Effector CD8-positive, alpha-beta T cell (primary cell): Measurements from ENCODE around the gene MTCL1.

Source experiments
- DNase-seq: peaks from one replicate; lab custom pipeline; 2025; lab: John Stamatoyannopoulos, UW

MTCL1 gene

DNA sequence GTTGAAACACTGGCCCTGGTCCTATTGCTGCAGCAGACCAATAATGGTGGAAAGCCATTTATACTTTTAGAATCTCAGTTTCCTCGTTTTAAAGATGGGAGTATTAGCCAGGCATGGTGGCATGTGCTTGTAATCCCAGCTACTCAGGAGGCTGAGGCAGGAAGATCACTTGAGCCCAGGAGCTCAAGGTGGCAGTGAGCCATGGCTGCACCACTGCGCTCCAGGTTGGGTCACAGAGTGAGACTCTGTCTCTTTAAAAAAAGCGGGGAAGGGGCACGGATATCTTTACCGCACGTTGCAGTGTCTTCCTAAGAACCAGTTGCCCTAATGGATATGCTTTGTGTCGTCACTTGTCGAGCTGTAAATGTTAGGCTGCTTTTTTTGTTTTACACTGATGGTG lies 8.3 kb downstream of the MTCL1 start:
- no peak for DNase-seq

DNA sequence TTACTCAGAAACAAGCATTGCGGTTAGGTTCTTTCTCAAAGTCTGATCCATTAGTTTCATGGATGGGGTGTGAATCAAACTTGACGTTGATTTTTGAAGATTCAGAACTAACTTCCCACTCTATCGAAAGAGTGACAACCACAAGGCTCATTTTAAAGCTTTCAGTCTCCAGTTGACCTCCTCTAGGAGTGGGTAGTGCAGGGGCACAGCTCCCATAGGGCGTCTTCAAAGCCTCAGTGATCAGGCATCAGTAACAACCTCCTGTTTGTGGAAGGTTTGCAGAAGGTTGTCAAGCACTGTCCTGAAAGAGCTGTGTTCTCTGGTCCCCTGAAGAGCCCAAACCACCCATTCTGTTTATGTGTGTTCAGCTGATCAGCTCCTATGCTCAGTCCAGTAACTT lies 10.2 kb downstream of the MTCL1 start:
- DNase-seq = no peak

DNA sequence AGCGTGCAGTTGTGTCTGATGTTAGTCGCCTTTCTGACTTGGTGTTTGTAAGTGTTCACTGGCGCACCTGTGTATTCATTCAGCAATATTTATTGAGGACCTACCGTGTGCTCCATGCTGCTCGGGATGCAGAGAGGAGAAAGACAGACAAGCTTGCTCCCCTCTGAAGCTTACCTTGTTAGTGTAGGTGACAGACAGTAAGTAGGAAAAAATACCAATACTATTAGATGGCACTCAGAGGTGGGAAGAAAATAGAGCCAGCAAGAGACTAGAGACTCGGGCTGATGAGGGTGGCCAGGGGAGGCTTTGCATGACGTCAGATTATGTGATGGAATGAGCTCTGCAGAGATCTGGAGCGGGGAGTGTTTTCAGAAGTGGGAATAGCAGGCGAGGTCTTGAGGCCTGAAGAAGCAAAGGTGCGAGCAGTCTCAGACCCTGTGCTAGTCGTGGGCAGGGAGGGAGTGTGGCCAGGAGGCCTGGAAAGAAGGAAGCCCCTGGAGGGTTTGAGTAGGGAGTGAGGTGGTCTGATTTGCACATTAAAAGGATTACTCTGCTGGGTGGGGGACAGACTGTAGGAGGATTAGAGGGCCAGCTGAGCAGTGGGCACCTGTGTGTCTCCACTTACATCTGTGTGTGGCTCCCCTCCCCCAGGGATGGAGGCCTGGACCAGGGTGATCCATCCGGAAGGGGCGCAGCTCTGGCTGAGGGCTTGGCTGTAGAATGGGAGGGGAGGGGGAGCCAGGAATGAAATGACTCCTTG lies 11.8 kb downstream of the MTCL1 start:
- no peak for DNase-seq

DNA sequence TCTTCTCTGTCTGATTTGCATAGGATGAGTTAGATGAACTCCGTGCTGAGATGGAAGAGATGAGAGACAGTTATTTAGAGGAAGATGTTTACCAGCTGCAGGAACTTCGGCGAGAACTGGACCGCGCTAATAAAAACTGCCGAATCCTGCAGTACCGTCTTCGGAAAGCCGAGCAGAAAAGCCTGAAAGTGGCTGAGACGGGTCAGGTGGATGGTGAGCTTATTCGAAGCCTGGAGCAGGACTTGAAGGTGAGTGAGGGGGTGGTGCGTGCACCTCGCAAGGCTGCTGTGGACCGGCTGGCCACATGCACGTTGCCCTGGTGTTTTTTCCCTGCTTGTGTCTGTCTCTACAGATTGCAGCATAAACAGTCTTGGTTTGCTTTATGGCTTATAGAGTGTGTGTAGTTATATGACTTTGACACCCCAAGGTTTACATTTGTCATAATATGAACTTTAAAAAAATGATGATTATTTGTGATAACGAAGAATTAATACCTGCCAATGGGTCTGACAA lies 13.1 kb downstream of the MTCL1 start:
- no peak for DNase-seq

DNA sequence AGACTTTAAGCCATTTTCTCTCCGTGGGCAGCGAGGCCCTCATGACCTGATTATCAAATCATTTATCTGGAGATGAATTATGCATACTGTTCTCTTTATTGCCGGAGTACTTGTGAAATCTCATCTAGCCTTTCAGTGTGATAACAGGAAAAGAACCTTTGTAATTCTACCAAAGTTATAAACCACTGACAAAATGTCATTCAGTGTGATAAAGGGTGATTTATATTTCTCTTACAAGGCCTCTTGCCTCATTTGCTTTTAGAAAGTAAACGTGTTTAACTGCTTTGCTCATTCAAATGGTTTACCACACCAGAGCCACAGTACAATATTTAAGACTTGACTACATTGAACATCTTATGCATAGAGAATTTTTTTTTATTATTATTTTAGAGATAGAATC lies 13.8 kb downstream of the MTCL1 start:
- no peak for DNase-seq

DNA sequence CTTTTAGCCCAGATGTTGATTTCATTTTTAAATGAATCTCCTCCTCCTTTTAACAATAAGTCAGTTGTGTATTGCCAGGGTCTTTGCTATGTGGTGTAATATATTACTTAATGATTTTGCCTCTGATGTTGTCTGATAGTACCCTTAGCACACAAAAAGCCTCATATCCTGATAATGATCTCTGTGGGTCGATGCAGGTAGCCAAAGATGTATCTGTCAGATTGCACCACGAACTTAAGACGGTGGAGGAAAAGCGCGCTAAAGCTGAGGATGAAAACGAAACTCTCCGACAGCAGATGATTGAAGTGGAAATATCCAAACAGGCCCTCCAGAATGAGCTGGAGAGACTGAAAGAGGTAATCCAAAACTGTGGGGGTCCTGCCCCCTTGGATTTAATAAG lies 14.8 kb downstream of the MTCL1 start:
- DNase-seq = no peak

DNA sequence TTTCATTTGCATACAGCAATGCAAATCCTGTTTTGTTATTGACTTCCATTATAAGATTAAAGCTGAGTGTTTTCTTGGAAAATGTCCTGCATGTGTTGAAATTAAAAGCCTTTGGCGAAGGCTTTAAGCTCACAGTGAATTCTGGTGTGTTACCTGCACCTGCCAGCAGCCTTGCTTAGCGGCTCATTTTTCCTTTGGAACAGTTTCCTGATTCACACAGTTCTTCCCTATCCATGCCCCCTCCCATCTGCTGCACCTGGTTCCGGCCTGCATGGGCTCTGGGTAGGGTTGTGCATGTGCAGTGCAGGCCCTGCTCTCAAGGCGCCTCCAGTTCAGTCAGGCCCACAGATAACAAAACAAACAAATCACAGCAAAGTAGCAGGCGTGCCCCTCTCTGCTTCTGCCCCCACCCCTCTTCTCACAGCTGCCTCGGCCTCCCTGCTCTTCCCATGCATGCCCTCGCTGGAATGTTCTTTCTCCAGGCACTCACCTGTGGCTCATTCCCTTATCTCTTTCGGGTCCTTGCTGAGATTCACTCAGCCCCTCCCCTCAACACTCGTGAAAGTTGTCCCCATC lies 15.8 kb downstream of the MTCL1 start:
- no peak for DNase-seq

DNA sequence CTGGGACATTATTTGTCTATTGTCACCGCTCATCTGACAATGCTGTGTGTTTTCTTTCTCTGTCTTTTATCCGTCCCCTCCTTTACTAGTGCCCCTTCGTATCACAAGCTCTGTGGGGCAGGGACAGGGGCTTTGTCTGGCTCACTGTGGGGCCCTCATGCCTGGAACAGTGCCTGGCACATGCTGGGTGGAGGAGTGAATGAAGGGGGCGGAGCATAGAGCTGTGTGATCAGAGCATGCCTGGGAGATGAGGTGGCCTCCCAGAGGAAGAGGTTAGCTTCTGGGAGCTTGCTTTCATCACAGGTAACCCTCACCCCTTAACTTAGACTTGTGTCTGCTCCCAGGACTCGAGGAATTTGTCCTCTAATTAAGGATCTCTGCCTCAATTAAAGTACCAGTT lies 16.4 kb downstream of the MTCL1 start:
- DNase-seq = no peak

DNA sequence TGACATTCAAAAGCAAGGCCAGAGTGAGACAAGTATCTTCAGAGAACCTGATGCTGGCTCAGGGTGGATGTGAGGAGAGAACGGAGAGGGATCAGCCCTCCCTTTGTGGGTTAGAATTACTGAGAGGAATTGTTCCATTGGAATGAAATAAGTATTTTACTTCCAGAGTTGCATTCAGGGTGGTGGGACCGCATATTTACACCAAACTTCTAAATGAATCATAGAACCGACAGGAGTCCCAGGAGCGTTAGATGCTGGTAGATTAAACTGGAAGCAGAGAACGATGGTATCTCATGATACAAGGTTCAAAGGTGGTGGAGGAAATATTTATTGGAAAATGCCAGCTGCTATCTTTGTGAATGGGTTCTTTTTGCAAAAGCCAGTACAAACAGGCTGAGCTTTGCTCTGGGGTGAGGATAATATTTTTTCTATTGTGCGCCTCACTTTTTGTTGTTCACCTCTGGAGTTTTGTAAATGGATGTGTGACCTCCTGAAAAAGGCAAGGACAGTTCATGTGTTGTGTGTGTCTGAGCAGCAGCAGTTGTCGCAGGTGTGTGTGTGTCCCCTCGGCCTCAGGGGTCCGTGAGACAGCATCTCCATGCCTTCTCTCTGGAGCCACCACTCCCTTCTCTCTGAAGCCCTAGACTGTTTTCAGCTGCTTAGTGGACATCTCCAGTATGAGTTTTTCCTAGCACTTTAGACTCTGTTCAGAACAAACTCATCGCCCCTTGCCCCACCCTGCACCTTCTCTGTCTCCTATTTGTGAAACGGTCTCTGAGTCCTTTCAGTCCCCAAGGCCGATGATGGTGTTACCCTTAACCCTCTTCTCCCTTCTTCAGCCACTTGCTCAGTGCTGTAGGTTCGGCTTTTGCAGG lies 17.8 kb downstream of the MTCL1 start:
- no peak for DNase-seq

DNA sequence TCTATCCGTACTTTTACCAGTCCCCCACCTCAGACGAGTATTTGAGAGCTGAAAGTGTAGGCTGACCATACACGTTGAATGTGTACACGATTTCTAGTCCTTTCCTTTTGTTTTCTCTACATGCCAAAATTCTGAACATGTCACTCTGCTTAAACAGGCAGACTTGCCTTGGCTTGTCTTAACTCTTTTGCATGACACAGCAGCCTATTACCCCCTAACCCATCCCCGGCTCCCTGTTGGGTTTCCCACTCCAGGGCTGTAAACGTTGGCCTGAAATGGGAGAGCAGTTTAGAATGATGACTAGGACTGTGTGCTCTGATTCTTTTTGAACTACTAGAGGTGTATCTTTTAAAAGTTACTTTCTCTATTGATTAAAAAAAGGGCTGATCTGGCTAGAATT lies 19.1 kb downstream of the MTCL1 start:
- DNase-seq = no peak

DNA sequence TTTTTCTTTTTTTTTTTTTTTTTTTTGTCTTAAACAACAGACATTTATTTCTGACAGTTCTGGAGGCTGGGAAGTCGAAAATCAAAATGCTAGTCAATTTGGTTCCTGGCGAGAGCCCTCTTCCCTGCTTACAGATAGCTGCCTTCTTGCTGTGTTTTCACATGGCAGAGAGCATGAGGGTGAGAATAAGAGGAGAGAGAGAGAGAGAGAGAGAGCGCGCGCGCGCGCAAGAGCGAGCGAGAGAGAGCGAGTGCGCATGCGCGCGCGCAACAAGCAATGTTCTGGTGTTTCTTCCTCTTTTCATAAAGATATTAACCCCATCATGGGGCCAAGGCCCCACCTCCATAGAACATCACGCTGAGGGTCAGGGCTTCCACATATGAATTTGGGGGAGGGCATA lies 20.9 kb downstream of the MTCL1 start:
- DNase-seq = no peak

DNA sequence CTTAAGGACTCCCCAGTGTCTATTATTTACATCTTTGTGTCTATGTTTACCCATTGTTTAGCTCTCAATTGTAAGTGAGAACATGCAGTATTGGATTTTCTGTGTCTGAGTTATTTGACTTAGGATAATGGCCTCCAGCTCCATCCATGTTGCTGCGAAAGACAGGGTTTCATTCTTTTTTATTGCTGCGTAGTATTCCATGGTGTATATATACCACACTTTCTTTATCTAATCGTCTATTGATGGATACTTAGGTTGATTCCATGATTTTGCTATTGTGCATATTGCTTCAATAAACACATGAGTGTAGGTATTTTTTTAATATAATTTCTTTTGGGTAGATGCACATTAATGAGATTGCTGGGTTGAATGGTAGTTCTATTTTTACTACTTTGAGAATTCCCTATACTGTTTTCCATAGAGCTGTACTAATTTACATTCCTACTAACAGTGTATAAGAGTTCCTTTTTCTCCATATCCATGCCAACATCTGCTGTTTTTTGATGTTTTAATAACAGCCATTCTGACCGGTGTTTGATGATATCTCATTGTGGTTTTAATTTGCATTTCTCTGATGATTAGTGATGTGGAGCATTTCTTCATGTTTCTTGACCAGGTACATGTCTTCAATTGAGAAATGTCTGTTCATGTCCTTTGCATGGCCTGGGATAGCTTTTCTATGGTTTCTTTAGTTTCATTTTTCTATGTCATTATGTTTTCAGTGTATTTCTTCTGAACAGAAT lies 21.8 kb downstream of the MTCL1 start:
- no peak for DNase-seq

DNA sequence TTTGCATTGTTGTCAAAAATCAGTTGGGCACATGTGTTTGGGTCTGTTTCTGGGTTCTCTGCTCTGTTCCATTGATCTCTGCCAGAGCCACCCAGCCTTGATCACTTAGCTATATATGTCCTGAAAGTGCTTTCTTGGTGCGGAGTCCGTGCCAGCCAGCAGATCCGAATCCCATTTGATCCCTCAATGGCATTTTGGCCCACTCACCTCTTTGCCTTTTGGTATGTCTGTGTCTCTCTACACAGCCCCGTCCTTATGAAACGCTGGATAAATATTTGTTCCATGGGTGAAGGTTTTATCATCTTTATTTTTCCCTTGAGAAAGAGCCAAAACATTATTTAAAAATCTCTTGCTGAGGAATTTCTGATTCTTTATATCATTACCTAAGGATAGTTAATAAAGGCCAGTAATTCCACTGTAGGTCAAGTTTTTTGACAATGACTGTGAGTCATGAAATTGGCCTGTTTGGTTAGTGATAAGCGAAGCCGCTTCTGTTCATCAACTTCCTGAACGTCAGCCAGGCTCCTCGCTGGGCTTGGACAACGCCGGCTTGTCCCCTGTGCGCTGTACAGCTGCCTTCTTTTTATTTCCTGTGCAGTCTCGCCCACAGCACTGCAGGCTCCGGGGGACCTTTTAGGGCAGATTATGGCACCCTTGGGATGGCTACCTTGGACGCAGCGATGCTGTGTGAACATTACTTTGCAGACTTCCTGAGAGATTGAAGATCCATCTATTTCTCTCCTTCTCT lies 24.9 kb downstream of the MTCL1 start:
- DNase-seq = no peak

DNA sequence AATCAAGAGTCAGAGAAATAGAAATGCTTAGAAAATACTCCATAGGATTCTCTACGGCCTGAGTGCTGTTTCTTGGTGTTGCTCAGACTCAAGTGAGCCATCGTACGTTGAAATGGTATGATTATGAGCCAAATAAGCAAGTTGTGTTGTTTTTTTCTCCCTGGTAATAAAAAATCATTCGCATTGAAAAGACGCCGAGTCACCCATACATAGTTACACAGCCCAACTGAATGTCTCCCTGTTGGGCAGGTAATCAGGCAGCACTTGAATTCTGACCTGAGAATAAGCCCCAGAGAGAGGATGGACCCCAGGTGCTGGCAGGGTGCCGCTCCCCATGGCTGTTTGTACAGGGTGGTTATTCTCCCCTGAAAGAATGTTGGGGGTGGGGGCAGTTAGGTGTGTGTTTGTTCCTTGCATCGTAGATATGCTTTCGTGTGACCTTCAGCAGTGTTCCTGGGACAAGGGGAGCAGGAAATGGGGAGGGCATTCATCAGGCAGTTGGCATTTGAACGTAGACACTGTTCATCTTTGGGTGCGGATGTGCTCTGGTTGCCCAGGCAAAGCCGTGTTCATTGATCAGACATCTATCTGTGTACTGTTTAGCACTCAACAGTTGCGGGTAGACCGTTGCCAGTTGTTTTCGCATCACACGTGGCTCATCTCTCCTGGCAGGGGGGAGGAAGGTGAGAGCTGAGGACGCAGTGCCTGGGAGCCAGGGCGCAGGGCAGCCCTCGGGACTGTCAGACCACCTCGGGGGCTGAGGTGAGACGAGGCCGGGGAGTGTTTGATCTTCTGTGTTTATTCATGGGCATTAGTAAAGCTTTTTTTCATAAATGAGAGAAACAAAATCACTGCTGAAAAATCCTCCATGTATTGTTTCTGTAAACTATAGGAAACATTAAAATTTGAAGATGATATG lies 27.3 kb downstream of the MTCL1 start:
- no peak for DNase-seq

DNA sequence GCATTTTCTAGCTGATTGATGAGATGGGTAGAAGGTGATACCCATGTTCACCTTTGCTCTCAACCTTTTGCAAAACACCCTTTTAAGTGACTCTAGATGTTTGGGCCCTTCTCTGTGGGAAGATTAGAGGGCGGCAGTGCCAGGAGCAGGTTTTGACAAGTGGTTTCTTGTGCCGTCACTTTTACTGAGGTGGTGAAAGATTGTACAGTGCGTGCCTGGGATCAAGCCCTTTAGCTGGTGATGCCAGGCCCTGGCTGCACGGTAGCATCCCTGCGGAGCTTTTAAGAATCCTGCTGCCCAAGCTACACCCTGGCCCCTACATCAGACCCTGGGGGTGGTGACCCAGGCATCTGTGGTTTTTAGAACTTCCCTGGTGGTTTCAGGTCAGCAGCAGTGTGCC lies 29.1 kb downstream of the MTCL1 start:
- DNase-seq = no peak

DNA sequence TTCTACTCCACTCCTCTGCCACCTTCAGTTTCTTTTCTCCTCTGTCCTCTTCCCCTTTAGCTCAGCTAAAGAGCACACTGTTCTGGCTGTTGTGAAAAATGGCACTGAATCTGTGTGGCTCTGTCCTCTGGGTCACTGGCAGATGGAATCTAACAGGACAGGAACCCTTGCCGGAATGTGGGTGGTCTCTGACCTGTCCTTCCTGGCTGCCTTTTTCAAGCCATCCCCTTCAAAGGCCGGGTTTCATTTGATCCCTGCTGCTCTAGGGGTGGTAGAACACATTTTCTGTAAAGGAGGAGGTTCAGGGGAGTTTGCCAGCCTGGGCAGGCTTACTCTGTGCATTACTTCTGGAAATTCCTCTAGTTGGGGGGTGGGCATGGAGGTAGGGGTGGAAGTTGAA lies 29.9 kb downstream of the MTCL1 start:
- DNase-seq = no peak

DNA sequence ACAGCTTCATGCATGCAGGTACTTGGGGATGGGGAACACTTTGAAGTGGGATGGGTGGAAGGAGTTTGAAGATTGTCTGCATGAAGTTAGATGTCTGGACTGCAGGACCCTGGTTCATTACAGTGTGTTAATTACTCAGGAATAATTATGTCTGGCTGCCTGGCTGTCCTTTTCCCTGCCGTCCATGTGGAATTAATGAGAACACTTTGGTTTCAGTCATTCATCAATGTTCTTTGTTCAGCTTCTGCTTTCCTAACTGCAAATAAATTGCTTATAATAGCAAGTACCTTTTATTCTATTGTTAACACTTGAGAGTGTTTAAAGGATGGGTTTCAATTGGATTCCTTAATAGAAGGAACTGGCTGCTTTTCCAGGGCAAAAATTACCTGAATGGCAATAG lies 35.8 kb downstream of the MTCL1 start:
- DNase-seq = no peak

DNA sequence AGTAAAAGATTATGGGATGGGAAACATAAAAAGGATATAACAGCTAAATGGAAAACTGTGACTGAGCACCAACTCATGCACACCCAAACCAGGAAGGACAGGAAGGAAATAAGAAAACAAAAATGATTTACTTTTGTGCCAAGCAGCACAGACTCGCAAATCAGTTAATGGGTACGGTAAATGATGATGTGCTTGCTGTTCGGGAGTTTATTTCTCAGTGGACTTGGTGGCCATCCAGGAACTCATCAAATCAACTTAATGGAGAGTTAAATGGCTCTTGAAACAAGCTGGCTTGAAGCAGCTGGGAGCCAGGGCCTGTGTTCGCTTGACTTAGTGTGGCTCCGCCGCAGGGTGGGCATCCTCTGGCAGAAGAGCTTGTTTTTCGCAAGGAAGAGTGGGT lies 36.2 kb downstream of the MTCL1 start:
- DNase-seq = no peak

DNA sequence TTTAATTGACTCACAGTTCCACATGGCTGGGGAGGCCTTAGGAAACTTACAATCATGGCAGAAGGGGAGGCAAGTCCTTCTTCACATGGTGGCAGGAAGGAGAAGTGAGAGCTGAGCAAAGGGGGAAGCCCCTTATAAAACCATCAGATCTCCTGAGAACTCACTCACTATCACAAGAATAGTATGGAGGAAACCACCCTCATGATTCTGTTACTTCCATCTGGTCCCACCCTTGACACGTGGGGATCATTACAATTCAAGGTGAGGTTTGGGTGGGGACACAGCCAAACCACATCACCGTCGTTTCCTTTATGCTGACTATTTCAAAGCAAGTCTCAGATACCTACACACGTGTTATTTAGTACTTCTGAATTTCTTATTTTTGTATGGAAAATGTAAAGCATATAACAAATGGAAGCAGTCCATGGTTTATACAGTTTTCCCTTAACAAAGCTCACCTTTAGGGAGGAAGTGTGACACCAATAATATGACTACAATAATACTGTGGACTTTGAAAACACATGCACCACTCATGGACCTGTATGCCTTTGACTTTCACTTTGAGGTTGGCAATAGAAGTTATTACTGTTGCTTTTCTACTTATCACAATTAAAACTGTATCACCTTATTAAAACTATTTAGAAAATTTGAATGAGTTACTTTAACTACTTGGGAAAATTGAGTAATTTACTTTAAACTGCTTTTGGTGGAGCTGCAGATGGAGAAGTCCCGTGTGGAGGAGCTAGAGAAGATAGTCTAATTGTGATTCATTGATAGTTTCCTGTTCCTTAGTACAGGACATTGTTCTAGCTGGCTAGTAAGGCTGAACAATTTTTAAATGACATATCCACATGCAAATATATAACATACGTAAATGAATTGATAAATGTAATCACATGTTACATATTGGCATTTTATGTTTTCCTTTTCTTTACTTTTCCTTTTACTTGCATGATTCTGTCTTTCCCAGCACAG lies 37.3 kb downstream of the MTCL1 start:
- no peak for DNase-seq
